Left lung (tissue), 14 donors: Measurements from ENCODE around the gene ZNF296. TPM values are rescaled to one million over a fixed set of nuclear protein-coding genes. Genes with fewer than 3 reads are reported as not detected.

Experiments
- ATAC-seq: fragments of 200-7000 bp; cut with Tn5 transposase; one replicate; pipeline ENCODE4 v1.9.1; 2020; ENCODE audit warnings: moderate library complexity
- DNase-seq, 4 donors: peaks; one replicate each; pipeline ENCODE4 v3.0.0-alpha.2; 2013 to 2020
- H3K27ac ChIP-seq, 2 donors: fragments of 200-600 bp; sonication (generic) in 1 of 2; one replicate each; pipeline versions ENCODE4 v1.5.0 to v1.8.0; 2020 to 2021
- H3K27me3 ChIP-seq, 2 donors: fragments of 200-600 bp; sonication (generic) in 1 of 2; one replicate each; pipeline versions ENCODE4 v1.5.0 to v1.8.0; 2020 to 2021
- H3K36me3 ChIP-seq, 2 donors: fragments of 200-600 bp; sonication (generic) in 1 of 2; one replicate each; pipeline versions ENCODE4 v1.5.0 to v1.8.0; 2020 to 2021
- H3K4me1 ChIP-seq, 2 donors: fragments of 200-600 bp; one replicate each; pipeline ENCODE4 v1.8.0; 2021
- H3K4me3 ChIP-seq, 2 donors: fragments of 200-600 bp; sonication (generic) in 1 of 2; one replicate each; pipeline versions ENCODE4 v1.5.0 to v1.8.0; 2020 to 2021; ENCODE audit warnings: mild to moderate bottlenecking in 1 of 2
- H3K9me3 ChIP-seq, 2 donors: fragments of 200-600 bp; sonication (generic) in 1 of 2; one replicate each; pipeline versions ENCODE4 v1.5.0 to v1.8.0; 2020 to 2021
- intact Hi-C, 2 donors: fragments of 100-400 bp; cut with DNase I; formaldehyde crosslinking; loops; one replicate each; pipeline versions ENCODE4 v1.11.2 to v1.14.2; 2022
- long read RNA-seq, 12 donors: library from polyadenylated mRNA in 2 of 12; unstranded in 2 of 12; transcript quantifications; one replicate each; pipeline ENCODE4 v2.0.0 and lab custom pipeline, GENCODE V29; 2019 to 2026
- polyA plus RNA-seq, 6 donors: library from polyadenylated mRNA; unstranded; fragments of 120-200 nt; gene quantifications; one replicate each; pipeline ENCODE4 v1.2.1, GENCODE V29; 2013; ENCODE audit not compliant: insufficient read length in 6 of 6
- total RNA-seq, 2 donors: library from RNA; stranded (reverse); fragmentation: NEBNext Ultra II Directional; extraction: Animal tissue kit (Norgen Biotek cat#: 25700); gene quantifications; one replicate each; pipeline ENCODE4 v1.2.1, GENCODE V29; 2021
- TF ChIP-seq, protein P1 (sequence below), 2 donors: fragments of 200-600 bp; sonication (generic) in 1 of 2; IDR thresholded peaks; one replicate each; pipeline versions ENCODE4 v1.5.0 to v1.8.0; 2021; ENCODE audit warnings: antibody characterized with exemption in 2 of 2
- donor health status: DM: no; HTN: yes; CAD: no.
- donor health status: DM: no; HTN: no; CAD: no.

Gene ZNF296
- 1 to 10 TPM; 1.4 to 2.0 TPM for total RNA-seq
- 1 to 10 TPM in 2 of 6 donors, under 1 TPM in 4; 0.43 to 1.4 (median 0.85) TPM for polyA plus RNA-seq
- long read RNA-seq, donor 1, result 0 reads
- long read RNA-seq, donor 2, result 0 reads
- long read RNA-seq, donor 3, partial matches to known transcripts, result 0 of 1 reads
- long read RNA-seq, donor 3, other reads (novel, unspliced or antisense), result 0 of 1 reads
- long read RNA-seq, donor 4, result 0 reads
- long read RNA-seq, donor 5, partial matches to known transcripts, result 0 of 1 reads
- long read RNA-seq, donor 5, other reads (novel, unspliced or antisense), result 0 of 1 reads
- long read RNA-seq, donor 6, result 0 reads
- long read RNA-seq, donor 7, partial matches to known transcripts, result 0 of 1 reads
- long read RNA-seq, donor 7, other reads (novel, unspliced or antisense), result 0 of 1 reads
- long read RNA-seq, donor 8, result 0 reads
- long read RNA-seq, donor 9, result 0 reads
- long read RNA-seq, donor 10, partial matches to known transcripts, result 0 of 3 reads
- long read RNA-seq, donor 10, other reads (novel, unspliced or antisense), result 1 of 3 reads
- long read RNA-seq, donor 11, result 0 reads
- long read RNA-seq, donor 12, partial matches to known transcripts, result 0 of 1 reads
- long read RNA-seq, donor 12, other reads (novel, unspliced or antisense), result 0 of 1 reads

DNA sequence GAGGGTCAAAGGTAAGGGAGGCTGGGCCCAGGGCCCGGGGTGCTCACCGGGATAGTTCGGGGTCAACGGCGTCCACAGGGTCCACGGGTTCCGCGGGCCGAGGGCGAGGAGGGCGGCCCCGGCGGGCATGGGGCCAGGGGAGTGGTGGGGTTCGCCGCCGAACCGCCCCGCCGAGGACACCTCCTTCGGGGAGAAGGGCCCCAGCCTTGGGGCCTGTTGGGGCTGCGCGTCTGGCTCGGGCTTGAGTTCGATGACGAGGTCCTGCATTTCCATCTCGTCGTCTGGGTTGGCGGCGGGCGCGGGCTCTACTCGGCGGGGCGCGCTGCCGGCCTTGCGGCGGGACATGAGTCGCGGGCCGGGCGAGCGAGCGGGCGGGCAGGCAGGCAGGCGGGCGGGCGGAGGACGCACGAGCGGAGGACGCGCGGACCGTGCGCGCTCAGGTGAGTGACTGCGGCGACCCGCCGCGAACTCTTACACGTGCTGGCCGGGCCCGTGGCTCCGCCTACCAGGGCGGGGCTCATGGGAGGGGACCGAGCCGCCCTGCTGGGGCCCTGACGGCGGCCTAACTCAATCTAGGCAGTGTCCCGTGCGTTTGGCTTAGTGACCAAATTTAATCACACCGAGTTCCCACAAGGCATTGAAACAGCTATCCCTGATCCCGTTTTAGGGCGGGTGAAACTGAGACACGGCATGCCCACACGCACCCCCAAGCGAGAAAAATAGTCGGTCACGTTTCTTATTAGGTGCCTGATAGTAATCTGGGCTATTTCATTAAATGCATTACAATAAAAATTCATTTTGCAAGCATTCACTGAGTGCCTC, at the start of gene ZNF296:
Gene ZNF296, minus strand, starts transcription at position 450 of the 822 bp plus-strand sequence. Its CDS starts 105 bp downstream, at position 345.
- Histone ChIP-seq H3K4me1 (peaks cover 16 to 52% of the 10 kb centered on the region in 2 donors), H3K9me3 (no peaks in the 10 kb centered on the region), H3K4me3 (peak within 1 kb of the TSS; percentile 43 to 85), H3K27me3 (no peaks in the 10 kb centered on the region), H3K27ac (peak within 1 kb of the TSS; percentile 33 to 93), H3K36me3 (peaks cover 0 to 12% of the 10 kb centered on the region in 2 donors)
- ATAC-seq (peak; percentile 77), DNase-seq (peak in 3 of 4 donors; percentile 69 to 97 (median 88))
- intact Hi-C loops, result no loop called here
- TF ChIP-seq, protein P1, sequence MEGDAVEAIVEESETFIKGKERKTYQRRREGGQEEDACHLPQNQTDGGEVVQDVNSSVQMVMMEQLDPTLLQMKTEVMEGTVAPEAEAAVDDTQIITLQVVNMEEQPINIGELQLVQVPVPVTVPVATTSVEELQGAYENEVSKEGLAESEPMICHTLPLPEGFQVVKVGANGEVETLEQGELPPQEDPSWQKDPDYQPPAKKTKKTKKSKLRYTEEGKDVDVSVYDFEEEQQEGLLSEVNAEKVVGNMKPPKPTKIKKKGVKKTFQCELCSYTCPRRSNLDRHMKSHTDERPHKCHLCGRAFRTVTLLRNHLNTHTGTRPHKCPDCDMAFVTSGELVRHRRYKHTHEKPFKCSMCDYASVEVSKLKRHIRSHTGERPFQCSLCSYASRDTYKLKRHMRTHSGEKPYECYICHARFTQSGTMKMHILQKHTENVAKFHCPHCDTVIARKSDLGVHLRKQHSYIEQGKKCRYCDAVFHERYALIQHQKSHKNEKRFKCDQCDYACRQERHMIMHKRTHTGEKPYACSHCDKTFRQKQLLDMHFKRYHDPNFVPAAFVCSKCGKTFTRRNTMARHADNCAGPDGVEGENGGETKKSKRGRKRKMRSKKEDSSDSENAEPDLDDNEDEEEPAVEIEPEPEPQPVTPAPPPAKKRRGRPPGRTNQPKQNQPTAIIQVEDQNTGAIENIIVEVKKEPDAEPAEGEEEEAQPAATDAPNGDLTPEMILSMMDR (IDR thresholded peaks at IDR 0.05), result no peak

DNA sequence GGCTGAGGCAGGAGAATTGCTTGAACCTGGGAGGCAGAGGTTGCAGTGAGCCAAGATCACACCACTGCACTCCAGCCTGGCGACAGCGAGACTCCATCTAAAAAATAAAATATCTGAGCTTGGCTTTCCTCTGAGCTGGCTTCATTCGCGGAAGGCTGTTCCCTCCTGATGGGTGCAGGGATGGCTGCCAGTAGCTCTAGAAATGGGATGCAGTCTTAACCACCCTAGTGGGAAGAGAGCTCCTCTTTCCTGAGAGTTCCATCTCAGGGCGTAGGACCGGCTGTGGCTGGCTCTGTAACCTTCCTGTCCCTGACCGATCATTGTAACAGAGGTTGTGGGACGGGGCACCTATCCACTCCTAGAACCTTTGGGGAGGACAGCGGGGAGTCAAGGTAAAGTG, 49.1 kb upstream of the ZNF296 start:
- no peak overlapping the region for H3K27ac ChIP-seq
- no peaks in the 10 kb centered on the region for H3K27me3 ChIP-seq
- TF ChIP-seq, protein P1 (IDR thresholded peaks at IDR 0.05), result no peak
- H3K36me3 ChIP-seq, result peaks cover 0 to 5% of the 10 kb centered on the region in 2 donors
- peaks cover 0 to 6% of the 10 kb centered on the region in 2 donors for H3K4me1 ChIP-seq
- no peaks in the 10 kb centered on the region for H3K9me3 ChIP-seq
- ATAC-seq (no peak), DNase-seq (no peak)
- no peak overlapping the region for H3K4me3 ChIP-seq
- intact Hi-C loops, result no loop called here

DNA sequence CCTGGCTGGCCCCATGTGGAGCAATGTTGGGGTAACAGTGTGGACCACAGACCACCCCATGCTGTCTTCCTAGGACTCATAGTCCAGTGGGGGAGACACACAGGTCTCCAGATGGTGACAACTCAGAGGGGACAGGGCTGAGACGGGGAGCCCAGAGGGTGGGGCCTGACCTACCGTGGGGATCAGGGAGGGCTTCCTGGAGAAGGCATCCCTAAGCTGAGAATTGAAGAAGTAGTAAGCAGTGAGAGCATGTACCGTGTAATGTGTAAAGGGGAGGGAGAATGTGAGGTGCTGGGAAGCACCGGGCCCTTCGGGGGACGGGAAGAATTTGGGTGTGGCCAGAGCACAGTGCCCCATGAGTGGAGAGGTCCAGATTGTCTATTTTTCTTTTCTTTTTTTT, 47.7 kb upstream of the ZNF296 start:
- H3K9me3 ChIP-seq, result no peaks in the 10 kb centered on the region
- H3K27me3 ChIP-seq, result no peaks in the 10 kb centered on the region
- ATAC-seq (no peak), DNase-seq (no peak)
- TF ChIP-seq, protein P1 (IDR thresholded peaks at IDR 0.05), result no peak
- intact Hi-C loops, result no loop called here
- H3K36me3 ChIP-seq, result peaks cover 0 to 7% of the 10 kb centered on the region in 2 donors
- no peak overlapping the region for H3K4me3 ChIP-seq
- peaks cover 0 to 13% of the 10 kb centered on the region in 2 donors for H3K4me1 ChIP-seq
- H3K27ac ChIP-seq, result no peak overlapping the region

DNA sequence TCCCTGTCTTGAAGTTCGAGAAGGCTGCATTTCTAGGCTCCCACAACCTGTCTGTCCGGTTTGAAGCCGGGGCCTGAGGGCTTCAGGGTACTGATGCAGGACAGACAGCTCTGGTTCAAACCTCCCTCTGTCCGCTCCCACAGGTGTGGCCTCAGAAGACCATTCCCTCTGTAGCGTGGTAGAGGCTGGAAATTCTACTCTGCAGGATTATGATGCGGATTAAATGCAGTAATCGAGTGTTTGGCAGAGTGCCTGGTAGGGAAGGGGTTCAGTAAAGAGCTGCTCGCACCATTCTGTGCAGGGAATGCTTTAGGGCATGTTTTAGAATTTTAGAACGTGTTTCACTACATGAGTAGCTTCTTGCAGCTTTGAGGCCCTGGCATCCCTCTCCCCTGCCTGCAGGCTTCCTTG, 47.2 kb upstream of the ZNF296 start:
- H3K27me3 ChIP-seq, result no peaks in the 10 kb centered on the region
- H3K36me3 ChIP-seq, result peaks cover 0 to 3% of the 10 kb centered on the region in 2 donors
- DNase-seq (no peak), ATAC-seq (peak; percentile 19)
- peaks cover 0 to 19% of the 10 kb centered on the region in 2 donors for H3K4me1 ChIP-seq
- TF ChIP-seq, protein P1 (IDR thresholded peaks at IDR 0.05), result no peak
- no peaks in the 10 kb centered on the region for H3K9me3 ChIP-seq
- no peak overlapping the region for H3K27ac ChIP-seq
- no peak overlapping the region for H3K4me3 ChIP-seq
- intact Hi-C loops, result no loop called here
